Uterus (tissue), 2 donors: Measurements from ENCODE around the gene PLEKHB2.

Experiments used
- CTCF ChIP-seq, 4 experiments: fragments of 200-600 bp in 2 of 4; fragments of 450-650 bp in 2 of 4; sonication (generic) in 2 of 4; IDR thresholded peaks; one replicate each; pipeline ENCODE4 v1.5.1; 2016 to 2019; ENCODE audit warnings: antibody characterized with exemption in 4 of 4, mild to moderate bottlenecking in 2 of 4, moderate library complexity in 1 of 4
- POLR2A ChIP-seq, 2 donors: fragments of 450-650 bp; IDR thresholded peaks; one replicate each; pipeline ENCODE4 v1.6.1; 2016; ENCODE audit warnings: antibody characterized with exemption in 2 of 2, mild to moderate bottlenecking in 1 of 2, moderate library complexity in 1 of 2

GRCh38 chr2:131153529-131153928 is 48.4 kb downstream of the PLEKHB2 start:
- no peak for TF ChIP-seq CTCF (IDR thresholded peaks at IDR 0.05)
- no peak for TF ChIP-seq POLR2A (IDR thresholded peaks at IDR 0.05)
